ENCODE data around the gene RNF157. TPM values are rescaled to one million over a fixed set of nuclear protein-coding genes. Genes with fewer than 3 reads are reported as not detected.

Gene RNF157
- total and polyA plus RNA-seq, 9 of the 15 experiments (the other 6 are each of a cell fraction or from before 2014, with no cell fraction given), result 8.1 to 31.7 (median 20.8) TPM

- TF ChIP-seq FOXP4 (CRISPR knock-in tag; IDR thresholded peaks at IDR 0.05; ENCODE audit: borderline replicate concordance) (no peak; the same call in 1 of the 2 replicates), ZNF584 (CRISPR knock-in tag; IDR thresholded peaks at IDR 0.05; ENCODE audit: low read depth) (peak; percentile 74; the same call in 1 of the 2 replicates), GABPB1 (CRISPR knock-in tag; IDR thresholded peaks at IDR 0.05) (peak; percentile 36; the same call in 1 of the 2 replicates), ZNF696 (CRISPR knock-in tag; conservative IDR thresholded peaks at IDR 0.05) (no peak), ESRRB (CRISPR knock-in tag; IDR thresholded peaks at IDR 0.05; ENCODE audit: borderline replicate concordance) (no peak), PCBP1 (IDR thresholded peaks at IDR 0.05; ENCODE audit: low read depth, low read length, poor library complexity, severe bottlenecking) (no peak), ZNF717 (CRISPR knock-in tag; IDR thresholded peaks at IDR 0.05) (no peak), MXD1 (CRISPR knock-in tag; IDR thresholded peaks at IDR 0.05; ENCODE audit: borderline replicate concordance, poor library complexity, severe bottlenecking) (no peak), ZNF707 (CRISPR knock-in tag; conservative IDR thresholded peaks at IDR 0.05) (no peak), ELF4 (CRISPR knock-in tag; IDR thresholded peaks at IDR 0.05) (no peak), MCM5 (IDR thresholded peaks at IDR 0.05; ENCODE audit: low read depth) (no peak), CSDE1 (IDR thresholded peaks at IDR 0.05) (no peak), HEY1 (CRISPR knock-in tag; IDR thresholded peaks at IDR 0.05; ENCODE audit: borderline replicate concordance) (no peak), HBP1 (CRISPR knock-in tag; IDR thresholded peaks at IDR 0.05) (no peak), ZNF197 (CRISPR knock-in tag; IDR thresholded peaks at IDR 0.05; ENCODE audit: low read depth) (no peak), PATZ1 (CRISPR knock-in tag; IDR thresholded peaks at IDR 0.05; ENCODE audit: borderline replicate concordance) (no peak), GTF2A2 (tag; IDR thresholded peaks at IDR 0.05) (no peak), CBFB (CRISPR knock-in tag; IDR thresholded peaks at IDR 0.05) (no peak), HMGXB4 (CRISPR knock-in tag; IDR thresholded peaks at IDR 0.05) (no peak), LEF1 (IDR thresholded peaks at IDR 0.05) (no peak), RFX1 (IDR thresholded peaks at IDR 0.05) (no peak)
Observed at GRCh38 chr17:76182016-76182764, 58.1 kb downstream of the RNF157 start (continued).
